Caki2 (cell line): ENCODE results near the gene NHSL2. TPM values are rescaled to one million over a fixed set of nuclear protein-coding genes. Genes with fewer than 3 reads are reported as not detected.

Experiments used
- DNase-seq: peaks from one replicate; pipeline ENCODE4 v3.0.0-alpha.2; 2015; ENCODE audit warnings: low read depth
- in situ Hi-C: cut with HindIII; loops from 2 replicates; pipeline ENCODE4 v1.10.0; 2016; ENCODE audit warnings: low sequenced_read_pairs, low pct_unique_long_range_greater_than_20kb, mixed read lengths
- total RNA-seq: library from RNA; depleted of rRNA; stranded (reverse); fragments of >200 nt; shearing (Covaris generic); gene quantifications from 2 replicates; pipeline ENCODE4 v1.2.3, GENCODE V29; 2014; ENCODE audit warnings: low replicate concordance

The NHSL2 gene
- total RNA-seq, 1 experiment from 2014 or later: 0.07 TPM

- DNase-seq: no peak
- in situ Hi-C loops: no loop called here
Measured at GRCh38 chrX:72027914-72028307, 117.3 kb downstream of the NHSL2 start.

GRCh38 chrX:72028701-72029470, 118.2 kb downstream of the NHSL2 start:
- in situ Hi-C loops: no loop called here
- DNase-seq: no peak

GRCh38 chrX:72029483-72030411, 119.1 kb downstream of the NHSL2 start:
- in situ Hi-C loops: no loop called here
- DNase-seq: peak; percentile 66

GRCh38 chrX:72030431-72030830, 119.8 kb downstream of the NHSL2 start:
- in situ Hi-C loops: no loop called here
- no peak for DNase-seq

GRCh38 chrX:72031118-72031517, 120.5 kb downstream of the NHSL2 start:
- in situ Hi-C loops: no loop called here
- no peak for DNase-seq

DNA sequence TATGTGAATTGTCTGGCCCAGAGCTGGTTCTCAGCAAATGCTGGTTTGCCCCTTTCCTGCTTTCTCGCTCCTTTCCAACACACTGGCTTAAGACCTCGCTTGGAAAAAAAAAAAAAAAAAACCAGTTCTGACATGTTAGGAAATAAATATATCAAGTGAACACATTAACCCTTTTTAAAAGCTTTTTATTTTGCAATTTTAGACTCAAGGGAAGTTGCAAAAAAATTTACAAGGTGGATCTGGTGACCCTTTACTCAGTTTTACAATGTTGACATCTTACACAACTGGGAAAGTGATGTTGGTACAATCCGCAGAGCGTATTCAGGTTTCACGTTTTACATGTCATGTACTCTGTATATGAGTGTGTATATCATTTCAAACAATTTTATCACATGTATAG, 121.0 kb downstream of the NHSL2 start:
- in situ Hi-C loops: no loop called here

GRCh38 chrX:72037601-72038000, 127.0 kb downstream of the NHSL2 start:
- in situ Hi-C loops: no loop called here
- DNase-seq: no peak

More for the DNA sequence above, 121.0 kb downstream of the NHSL2 start:
- DNase-seq: no peak

GRCh38 chrX:72038016-72038415, 127.4 kb downstream of the NHSL2 start:
- no peak for DNase-seq
- in situ Hi-C loops: no loop called here

DNA sequence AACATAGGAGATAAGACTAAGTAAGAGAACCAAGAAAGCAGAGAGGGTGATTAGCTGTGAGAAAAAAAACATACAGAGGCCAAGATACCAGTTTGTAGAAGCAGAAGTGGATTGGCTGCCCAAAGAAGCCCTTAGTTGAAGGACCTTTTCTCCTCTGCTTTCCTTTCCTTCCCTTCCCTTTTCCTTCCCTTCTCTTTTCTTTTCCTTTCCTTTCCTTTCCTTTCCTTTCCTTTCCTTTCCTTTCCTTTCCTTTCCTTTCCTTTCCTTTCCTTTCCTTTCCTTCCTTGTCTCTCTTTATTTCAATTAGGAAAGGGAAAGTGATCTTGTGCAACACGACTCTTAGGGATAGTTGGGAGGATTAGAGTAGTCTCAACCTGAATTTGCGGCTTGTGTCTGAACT, 128.2 kb downstream of the NHSL2 start:
- in situ Hi-C loops: no loop called here
- DNase-seq: no peak

DNA sequence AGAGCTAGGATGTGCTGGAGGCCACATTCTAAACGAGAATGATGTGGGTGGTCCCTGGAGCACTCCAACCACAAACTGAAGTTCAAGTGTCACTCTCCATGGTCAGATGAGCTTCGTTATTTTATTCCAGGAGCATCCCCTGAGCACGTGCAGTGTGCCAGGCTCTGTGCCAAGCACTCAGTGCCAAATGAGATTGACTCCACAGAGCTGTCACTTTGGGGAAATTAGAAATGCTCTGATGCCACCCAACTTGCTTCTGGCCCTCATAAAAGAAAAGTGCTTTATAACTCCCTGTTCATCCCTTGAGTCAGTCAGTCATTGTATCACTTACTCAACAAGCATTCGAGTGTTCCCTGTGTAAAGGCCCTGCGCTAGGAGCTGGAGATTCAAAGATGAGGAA, 129.9 kb downstream of the NHSL2 start:
- in situ Hi-C loops: no loop called here
- no peak for DNase-seq

- in situ Hi-C loops: no loop called here
- no peak for DNase-seq
Measured at GRCh38 chrX:72041176-72041575, 130.5 kb downstream of the NHSL2 start.

- in situ Hi-C loops: no loop called here
Measured at GRCh38 chrX:72041871-72042851, 131.5 kb downstream of the NHSL2 start.

GRCh38 chrX:72042852-72043248, 132.2 kb downstream of the NHSL2 start:
- in situ Hi-C loops: no loop called here
- no peak for DNase-seq

More at GRCh38 chrX:72041871-72042851, 131.5 kb downstream of the NHSL2 start:
- no peak for DNase-seq

GRCh38 chrX:72043636-72044035, 133.0 kb downstream of the NHSL2 start:
- DNase-seq: no peak
- in situ Hi-C loops: no loop called here

- DNase-seq: no peak
- in situ Hi-C loops: no loop called here
Measured at GRCh38 chrX:72045141-72045540, 134.5 kb downstream of the NHSL2 start.

DNA sequence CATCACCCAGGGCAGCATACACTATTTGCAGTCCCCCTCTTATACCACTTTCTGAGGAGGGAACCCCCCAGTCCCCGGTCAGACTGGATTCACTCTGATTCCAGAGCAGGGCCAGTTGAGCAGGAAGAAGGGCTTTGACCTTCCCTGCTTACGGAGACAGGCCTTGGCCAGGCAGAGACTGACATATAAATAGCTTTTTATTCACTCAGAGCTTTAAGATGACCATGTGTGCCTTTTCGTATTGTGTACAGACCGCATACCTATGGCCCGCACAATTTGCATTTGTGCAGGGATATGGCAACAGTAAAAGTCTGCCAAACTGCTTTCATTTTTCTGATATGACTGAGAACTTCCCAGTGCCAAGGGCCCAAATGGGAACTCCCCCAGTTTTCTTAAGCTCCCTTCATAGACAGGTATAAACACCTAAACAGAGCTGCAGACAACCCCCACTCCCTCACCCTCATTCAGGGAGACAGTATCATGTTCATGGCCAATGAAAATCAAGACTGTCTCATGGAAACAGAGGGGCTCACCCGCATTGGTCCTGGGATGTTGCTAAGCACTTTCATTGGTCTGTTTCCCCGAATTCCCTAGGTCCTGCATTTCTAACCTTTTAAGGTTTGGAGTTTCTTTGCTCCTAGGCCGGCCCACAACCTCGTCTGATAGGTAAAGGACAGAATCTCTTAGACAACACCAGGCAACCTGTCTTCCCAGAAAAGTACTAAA, 135.1 kb downstream of the NHSL2 start:
- in situ Hi-C loops: no loop called here
- peak; percentile 2 for DNase-seq

- DNase-seq: no peak
- in situ Hi-C loops: no loop called here
Measured at GRCh38 chrX:72046447-72046846, 135.8 kb downstream of the NHSL2 start.
